ENCODE measurements around the gene SULT4A1.

GRCh38 chr22:43855431-43855830, 6.9 kb downstream of the SULT4A1 start:
- TF ChIP-seq EZH2 (IDR thresholded peaks at IDR 0.05; ENCODE audit: borderline replicate concordance): no peak
- TF ChIP-seq CTCF (IDR thresholded peaks at IDR 0.05; ENCODE audit: poor library complexity): no peak
- TF ChIP-seq EZH2phosphoT487 (IDR thresholded peaks at IDR 0.05; ENCODE audit: low read depth, severe bottlenecking, unreplicated experiment): no peak

Data from hepatocyte (in vitro differentiated cells).